SK-N-SH treated with all-trans-retinoic acid at 6 μM for 48 hours (cell line): ENCODE measurements around the gene UFD1.

ENCODE experiments used
- ATAC-seq: fragments of 200-7000 bp; cut with Tn5 transposase; 3 replicates; pipeline ENCODE4 v1.9.1; 2020; ENCODE audit warnings: mild to moderate bottlenecking, moderate library complexity
- ARNTL ChIP-seq: fragments of 450-650 bp; formaldehyde crosslinking; IDR thresholded peaks from 2 replicates; pipeline ENCODE4 v1.5.0; 2020; ENCODE audit warnings: low read depth, mild to moderate bottlenecking, moderate library complexity, borderline replicate concordance
- BACH2 ChIP-seq: fragments of 250-450 bp; sonication (Bioruptor Pico); IDR thresholded peaks from 2 replicates; pipeline ENCODE4 v1.9.0; 2021; ENCODE audit warnings: mild to moderate bottlenecking, borderline replicate concordance
- CSDC2 ChIP-seq: fragments of 250-450 bp; sonication (Bioruptor Pico); IDR thresholded peaks from 2 replicates; pipeline ENCODE4 v1.5.0; 2020; ENCODE audit warnings: mild to moderate bottlenecking, moderate library complexity
- CSRNP3 ChIP-seq: fragments of 250-450 bp; sonication (Bioruptor Pico); IDR thresholded peaks from 2 replicates; pipeline ENCODE4 v1.5.1; 2021; ENCODE audit warnings: mild to moderate bottlenecking, moderate library complexity
- ESRRG ChIP-seq: fragments of 250-450 bp; sonication (Bioruptor Pico); IDR thresholded peaks from 2 replicates; pipeline ENCODE4 v1.6.1; 2021; ENCODE audit warnings: mild to moderate bottlenecking
- GLIS3 ChIP-seq: fragments of 250-450 bp; sonication (Bioruptor Pico); IDR thresholded peaks from 2 replicates; pipeline ENCODE4 v1.5.0; 2020; ENCODE audit warnings: mild to moderate bottlenecking, moderate library complexity
- ISL1 ChIP-seq: fragments of 250-450 bp; sonication (Bioruptor Pico); IDR thresholded peaks from 2 replicates; pipeline ENCODE4 v2.1.2; 2022; ENCODE audit warnings: mild to moderate bottlenecking, moderate library complexity
- OSR1 ChIP-seq: fragments of 250-450 bp; sonication (Bioruptor Pico); IDR thresholded peaks from 2 replicates; pipeline ENCODE4 v1.8.0; 2022; ENCODE audit warnings: moderate library complexity, mild to moderate bottlenecking, inconsistent platforms
- POU6F1 ChIP-seq: fragments of 250-450 bp; sonication (Bioruptor Pico); IDR thresholded peaks from 2 replicates; pipeline ENCODE4 v1.8.0; 2021; ENCODE audit warnings: low read depth, mild to moderate bottlenecking, moderate library complexity, borderline replicate concordance
- RARB ChIP-seq: fragments of 250-450 bp; sonication (Bioruptor Pico); IDR thresholded peaks from 2 replicates; pipeline ENCODE4 v1.8.0; 2021; ENCODE audit warnings: mild to moderate bottlenecking, moderate library complexity
- TCF4 ChIP-seq: fragments of 250-450 bp; sonication (Bioruptor Pico); IDR thresholded peaks from 2 replicates; pipeline ENCODE4 v1.8.0; 2021; ENCODE audit warnings: mild to moderate bottlenecking, moderate library complexity, borderline replicate concordance
- TOX ChIP-seq: fragments of 250-450 bp; sonication (Bioruptor Pico); IDR thresholded peaks from 2 replicates; pipeline ENCODE4 v1.8.0; 2021; ENCODE audit warnings: mild to moderate bottlenecking, moderate library complexity, borderline replicate concordance
- TSHZ2 ChIP-seq: fragments of 250-450 bp; sonication (Bioruptor Pico); IDR thresholded peaks from 2 replicates; pipeline ENCODE4 v1.5.0; 2020; ENCODE audit warnings: mild to moderate bottlenecking, moderate library complexity
- ZC3H10 ChIP-seq: fragments of 250-450 bp; sonication (Bioruptor Pico); IDR thresholded peaks from 2 replicates; pipeline ENCODE4 v1.5.1; 2021; ENCODE audit warnings: mild to moderate bottlenecking, moderate library complexity
- ZFP3 ChIP-seq: fragments of 250-450 bp; sonication (Bioruptor Pico); IDR thresholded peaks from 2 replicates; pipeline ENCODE4 v1.5.0; 2020; ENCODE audit warnings: mild to moderate bottlenecking, moderate library complexity
- ZFP30 ChIP-seq: fragments of 450-650 bp; formaldehyde crosslinking; IDR thresholded peaks from 2 replicates; pipeline ENCODE4 v1.5.0; 2022; ENCODE audit warnings: mild to moderate bottlenecking, moderate library complexity
- ZNF565 ChIP-seq: fragments of 450-650 bp; formaldehyde crosslinking; conservative IDR thresholded peaks from 2 replicates; pipeline ENCODE4 v1.5.0; 2020; ENCODE audit warnings: low read depth, mild to moderate bottlenecking, moderate library complexity
- TF ChIP-seq, protein P1 (sequence below): fragments of 250-450 bp; sonication (Bioruptor Pico); IDR thresholded peaks from 2 replicates; pipeline ENCODE4 v1.5.1; 2020; ENCODE audit warnings: low read depth, mild to moderate bottlenecking, moderate library complexity
- TF ChIP-seq, protein P2 (sequence below): fragments of 250-450 bp; sonication (Bioruptor Pico); IDR thresholded peaks from 2 replicates; pipeline ENCODE4 v1.8.0; 2020; ENCODE audit warnings: mild to moderate bottlenecking, moderate library complexity, borderline replicate concordance

Gene UFD1

DNA sequence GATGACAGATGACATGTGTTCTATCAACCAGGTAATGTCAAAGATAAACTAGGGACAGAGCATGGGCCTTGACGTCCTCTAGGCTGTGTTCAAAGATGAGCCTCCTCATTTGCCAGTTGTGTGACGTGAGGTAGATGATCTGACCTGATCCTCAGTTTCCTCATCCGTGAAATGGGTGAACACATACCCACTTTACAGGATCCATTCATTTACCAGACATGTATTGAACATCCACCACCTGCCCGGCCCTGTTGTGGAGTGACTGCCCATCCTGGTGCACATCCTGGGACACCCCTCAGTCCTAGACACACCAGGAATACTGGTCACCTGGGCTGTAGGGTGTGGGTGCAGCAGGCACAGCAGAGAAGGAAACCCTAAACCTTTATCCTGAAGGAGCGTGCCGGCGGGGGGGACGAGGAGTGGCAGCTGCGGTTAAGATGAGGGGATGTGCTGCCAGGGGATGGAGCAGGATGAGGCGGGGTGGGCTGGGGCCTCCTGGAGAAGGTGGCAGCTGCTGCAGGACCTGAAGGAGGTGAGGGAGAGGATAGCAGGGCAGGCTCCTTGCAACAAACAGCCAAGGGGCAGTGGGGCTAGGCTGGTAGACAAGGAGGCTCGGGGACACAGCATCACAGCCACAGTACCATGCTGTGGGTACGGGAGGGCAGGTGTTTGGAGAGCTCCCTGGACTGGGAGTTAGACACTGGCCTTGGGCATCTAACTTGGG is 36.8 kb upstream of the UFD1 start:
- TF ChIP-seq POU6F1 (CRISPR knock-in tag) (no peak), RARB (no peak), TSHZ2 (CRISPR knock-in tag) (no peak), ZFP3 (no peak), CSRNP3 (CRISPR knock-in tag) (no peak), GLIS3 (CRISPR knock-in tag) (no peak), TCF4 (CRISPR knock-in tag) (no peak), OSR1 (CRISPR knock-in tag) (no peak), ZC3H10 (CRISPR knock-in tag) (no peak), ZFP30 (CRISPR knock-in tag) (no peak)
- TF ChIP-seq, protein P1, sequence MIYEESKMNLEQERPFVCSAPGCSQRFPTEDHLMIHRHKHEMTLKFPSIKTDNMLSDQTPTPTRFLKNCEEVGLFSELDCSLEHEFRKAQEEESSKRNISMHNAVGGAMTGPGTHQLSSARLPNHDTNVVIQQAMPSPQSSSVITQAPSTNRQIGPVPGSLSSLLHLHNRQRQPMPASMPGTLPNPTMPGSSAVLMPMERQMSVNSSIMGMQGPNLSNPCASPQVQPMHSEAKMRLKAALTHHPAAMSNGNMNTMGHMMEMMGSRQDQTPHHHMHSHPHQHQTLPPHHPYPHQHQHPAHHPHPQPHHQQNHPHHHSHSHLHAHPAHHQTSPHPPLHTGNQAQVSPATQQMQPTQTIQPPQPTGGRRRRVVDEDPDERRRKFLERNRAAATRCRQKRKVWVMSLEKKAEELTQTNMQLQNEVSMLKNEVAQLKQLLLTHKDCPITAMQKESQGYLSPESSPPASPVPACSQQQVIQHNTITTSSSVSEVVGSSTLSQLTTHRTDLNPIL (CRISPR knock-in tag): no peak
- ATAC-seq: no peak

GRCh38 chr22:19514831-19515565 is 36.0 kb upstream of the UFD1 start:
- ATAC-seq: no peak
- no peak for TF ChIP-seq ISL1 (CRISPR knock-in tag)
- TF ChIP-seq, protein P2, sequence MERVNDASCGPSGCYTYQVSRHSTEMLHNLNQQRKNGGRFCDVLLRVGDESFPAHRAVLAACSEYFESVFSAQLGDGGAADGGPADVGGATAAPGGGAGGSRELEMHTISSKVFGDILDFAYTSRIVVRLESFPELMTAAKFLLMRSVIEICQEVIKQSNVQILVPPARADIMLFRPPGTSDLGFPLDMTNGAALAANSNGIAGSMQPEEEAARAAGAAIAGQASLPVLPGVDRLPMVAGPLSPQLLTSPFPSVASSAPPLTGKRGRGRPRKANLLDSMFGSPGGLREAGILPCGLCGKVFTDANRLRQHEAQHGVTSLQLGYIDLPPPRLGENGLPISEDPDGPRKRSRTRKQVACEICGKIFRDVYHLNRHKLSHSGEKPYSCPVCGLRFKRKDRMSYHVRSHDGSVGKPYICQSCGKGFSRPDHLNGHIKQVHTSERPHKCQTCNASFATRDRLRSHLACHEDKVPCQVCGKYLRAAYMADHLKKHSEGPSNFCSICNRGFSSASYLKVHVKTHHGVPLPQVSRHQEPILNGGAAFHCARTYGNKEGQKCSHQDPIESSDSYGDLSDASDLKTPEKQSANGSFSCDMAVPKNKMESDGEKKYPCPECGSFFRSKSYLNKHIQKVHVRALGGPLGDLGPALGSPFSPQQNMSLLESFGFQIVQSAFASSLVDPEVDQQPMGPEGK (CRISPR knock-in tag): no peak
- no peak for TF ChIP-seq ZNF565 (CRISPR knock-in tag)
- TF ChIP-seq TCF4 (CRISPR knock-in tag): no peak
- TF ChIP-seq RARB: no peak
- TF ChIP-seq POU6F1 (CRISPR knock-in tag): no peak
- TF ChIP-seq ARNTL (CRISPR knock-in tag): no peak
- no peak for TF ChIP-seq BACH2 (CRISPR knock-in tag)
- TF ChIP-seq CSDC2: no peak
- TF ChIP-seq TOX: no peak
- no peak for TF ChIP-seq ESRRG
- TF ChIP-seq ZC3H10 (CRISPR knock-in tag): no peak
- TF ChIP-seq, protein P1 (CRISPR knock-in tag): no peak
- no peak for TF ChIP-seq TSHZ2 (CRISPR knock-in tag)
- TF ChIP-seq ZFP30 (CRISPR knock-in tag): no peak
